ENCODE data around the gene MICU2. TPM values are rescaled to one million over a fixed set of nuclear protein-coding genes. Genes with fewer than 3 reads are reported as not detected.

The MICU2 gene
- total and polyA plus RNA-seq, 10 of the 15 experiments (the other 5 are each of a cell fraction or from before 2014, with no cell fraction given), result 17.7 to 56.6 (median 43.8) TPM

- 46% methylated on average over 7 of the region's 8 CpGs for WGBS (ENCODE audit: insufficient coverage, insufficient replicate concordance, low lambda C conversion rate, missing lambda C conversion rate)
- ChIA-PET POLR2A (interaction anchor here (0.6 to 1.6 kb wide), 2 partner anchors 186 to 414 kb away, joined by 3 to 6 read pairs; no protein-coding TSS in a partner anchor), CTCF (interaction anchor here (0.5 to 7.1 kb wide), 15 partner anchors 12 to 536 kb away, joined by 3 to 156 read pairs (median 3); no protein-coding TSS in a partner anchor), RAD21 (ENCODE audit: unreplicated experiment) (interaction anchor here (1.0 to 8.8 kb wide), 5 partner anchors 13 to 1316 kb away, joined by 3 to 63 read pairs (median 4); partner anchors contain the start of genes MRPL57 and SKA3), SMC1A (ENCODE audit: uncharacterized antibody, unreplicated experiment) (interaction anchor here (1.6 to 4.0 kb wide), 2 partner anchors 182 to 183 kb away, joined by 12 to 70 read pairs; no protein-coding TSS in a partner anchor)
- Histone ChIP-seq H2AFZ (ENCODE audit: control insufficient read depth, low read depth, low read length) (peak overlapping the region; percentile 16; the same call in 1 of the 2 replicates), H3K4me3 (no peak overlapping the region), H4K20me1 (ENCODE audit: control insufficient read depth, insufficient read depth) (no peaks in the 10 kb centered on the region), H3K27ac (ENCODE audit: control insufficient read depth, insufficient read depth) (no peak overlapping the region), H3K79me2 (ENCODE audit: control insufficient read depth, insufficient read depth, low read length) (no peaks in the 10 kb centered on the region), H3K36me3 (ENCODE audit: control insufficient read depth in 2 of 2, insufficient read depth in 2 of 2, low read length in 1 of 2) (no peaks in the 10 kb centered on the region), H3K9ac (ENCODE audit: control insufficient read depth, insufficient read depth, low read length) (no peak overlapping the region), H3K4me1 (ENCODE audit: control insufficient read depth, insufficient read depth, low read length) (no peaks in the 10 kb centered on the region), H3K9me3 (replicated peaks; ENCODE audit: control insufficient read depth, insufficient read depth, low read length) (no peaks in the 10 kb centered on the region), H3K27me3 (replicated peaks in 1 of 2; ENCODE audit: control insufficient read depth in 2 of 2, insufficient read depth in 2 of 2, low read length in 1 of 2) (no peaks in the 10 kb centered on the region), H3K4me2 (ENCODE audit: control insufficient read depth, insufficient read depth) (no peak overlapping the region)
- intact Hi-C loops (cut with micrococcal nuclease; ENCODE audit: unreplicated experiment), result loop anchor here (1.0 to 5.0 kb wide), 2 partner anchors 369 to 982 kb away; no protein-coding TSS in a partner anchor
- no TSS peak for BruUV-seq (replicated peaks)
- in situ Hi-C loops (cut with MboI), result loop anchor here (5.0 kb wide), 3 partner anchors 182 to 537 kb away; no protein-coding TSS in a partner anchor
- ATAC-seq (peak; percentile 67), DNase-seq (ENCODE audit: low read depth, low spot score) (no peak), FAIRE-seq (peak; percentile 83)
- TF ChIP-seq CTCF (IDR thresholded peaks at IDR 0.05 in 2 of 3, conservative IDR thresholded peaks at IDR 0.05 in 1 of 3; ENCODE audit: control insufficient read depth in 2 of 3, extremely low read depth in 1 of 3, insufficient read depth in 1 of 3, low read depth in 3 of 3, low read length in 3 of 3), result peak; percentile 44 to 70 (median 47); a peak in 4 of 6 replicates
- TF ChIP-seq IRF4 (IDR thresholded peaks at IDR 0.05; ENCODE audit: low read depth, low read length), result no peak
- TF ChIP-seq MTA3 (IDR thresholded peaks at IDR 0.05; ENCODE audit: borderline replicate concordance, low read length), result no peak
- no peak for TF ChIP-seq SREBF1 (IDR thresholded peaks at IDR 0.05; ENCODE audit: low read length)
- TF ChIP-seq SMC3 (IDR thresholded peaks at IDR 0.05; ENCODE audit: borderline replicate concordance, low read length), result peak; percentile 64; the same call in 1 of the 2 replicates
- peak; percentile 77 for TF ChIP-seq RAD21 (IDR thresholded peaks at IDR 0.05; ENCODE audit: insufficient read depth, low read depth, low read length)
These were observed 124.8 kb downstream of the MICU2 start for GRCh38 chr13:21478881-21479808.

Data from GM12878 (cell line).